Esophagus muscularis mucosa (tissue), 3 donors: Measurements from ENCODE around the gene CYP2C18.

Experiments used
- POLR2A ChIP-seq: fragments of 450-650 bp; IDR thresholded peaks from one replicate; pipeline ENCODE4 v1.6.1; 2017; ENCODE audit warnings: antibody characterized with exemption, moderate library complexity, mild to moderate bottlenecking, low read depth
- TF ChIP-seq, protein P1 (sequence below), 3 experiments: fragments of 200-600 bp in 2 of 3; fragments of 450-650 bp in 1 of 3; sonication (generic) in 2 of 3; IDR thresholded peaks; one replicate each; pipeline ENCODE4 v1.5.1; 2017 to 2019; ENCODE audit warnings: antibody characterized with exemption in 3 of 3, mild to moderate bottlenecking in 2 of 3, moderate library complexity in 1 of 3

DNA sequence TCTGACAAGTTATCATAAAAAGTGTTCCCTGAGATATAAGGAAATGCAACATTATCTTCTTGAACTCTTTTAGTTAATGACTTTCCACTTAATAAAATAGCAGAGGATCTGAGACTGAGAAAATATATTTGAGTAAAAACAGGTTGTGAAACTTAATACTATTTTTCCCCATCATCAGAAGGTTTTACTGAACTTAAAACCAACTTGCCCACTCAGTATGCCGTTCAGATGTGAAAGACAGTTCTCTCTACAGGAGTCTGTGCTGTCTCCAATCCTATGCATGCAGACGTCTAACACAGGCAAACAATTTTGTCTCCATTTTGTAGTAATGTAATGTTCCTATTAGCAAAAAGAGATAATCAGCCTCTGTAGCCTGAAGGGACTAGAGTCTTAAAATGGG is 38.2 kb upstream of the CYP2C18 start:
- TF ChIP-seq, protein P1, sequence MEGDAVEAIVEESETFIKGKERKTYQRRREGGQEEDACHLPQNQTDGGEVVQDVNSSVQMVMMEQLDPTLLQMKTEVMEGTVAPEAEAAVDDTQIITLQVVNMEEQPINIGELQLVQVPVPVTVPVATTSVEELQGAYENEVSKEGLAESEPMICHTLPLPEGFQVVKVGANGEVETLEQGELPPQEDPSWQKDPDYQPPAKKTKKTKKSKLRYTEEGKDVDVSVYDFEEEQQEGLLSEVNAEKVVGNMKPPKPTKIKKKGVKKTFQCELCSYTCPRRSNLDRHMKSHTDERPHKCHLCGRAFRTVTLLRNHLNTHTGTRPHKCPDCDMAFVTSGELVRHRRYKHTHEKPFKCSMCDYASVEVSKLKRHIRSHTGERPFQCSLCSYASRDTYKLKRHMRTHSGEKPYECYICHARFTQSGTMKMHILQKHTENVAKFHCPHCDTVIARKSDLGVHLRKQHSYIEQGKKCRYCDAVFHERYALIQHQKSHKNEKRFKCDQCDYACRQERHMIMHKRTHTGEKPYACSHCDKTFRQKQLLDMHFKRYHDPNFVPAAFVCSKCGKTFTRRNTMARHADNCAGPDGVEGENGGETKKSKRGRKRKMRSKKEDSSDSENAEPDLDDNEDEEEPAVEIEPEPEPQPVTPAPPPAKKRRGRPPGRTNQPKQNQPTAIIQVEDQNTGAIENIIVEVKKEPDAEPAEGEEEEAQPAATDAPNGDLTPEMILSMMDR (IDR thresholded peaks at IDR 0.05), result no peak
- no peak for TF ChIP-seq POLR2A
